Measurements from ENCODE around the gene LATS2. TPM values are rescaled to one million over a fixed set of nuclear protein-coding genes. Genes with fewer than 3 reads are reported as not detected.

Gene LATS2
- total RNA-seq, 2 experiments from 2014 or later, result 6.2 to 6.5 TPM

DNA sequence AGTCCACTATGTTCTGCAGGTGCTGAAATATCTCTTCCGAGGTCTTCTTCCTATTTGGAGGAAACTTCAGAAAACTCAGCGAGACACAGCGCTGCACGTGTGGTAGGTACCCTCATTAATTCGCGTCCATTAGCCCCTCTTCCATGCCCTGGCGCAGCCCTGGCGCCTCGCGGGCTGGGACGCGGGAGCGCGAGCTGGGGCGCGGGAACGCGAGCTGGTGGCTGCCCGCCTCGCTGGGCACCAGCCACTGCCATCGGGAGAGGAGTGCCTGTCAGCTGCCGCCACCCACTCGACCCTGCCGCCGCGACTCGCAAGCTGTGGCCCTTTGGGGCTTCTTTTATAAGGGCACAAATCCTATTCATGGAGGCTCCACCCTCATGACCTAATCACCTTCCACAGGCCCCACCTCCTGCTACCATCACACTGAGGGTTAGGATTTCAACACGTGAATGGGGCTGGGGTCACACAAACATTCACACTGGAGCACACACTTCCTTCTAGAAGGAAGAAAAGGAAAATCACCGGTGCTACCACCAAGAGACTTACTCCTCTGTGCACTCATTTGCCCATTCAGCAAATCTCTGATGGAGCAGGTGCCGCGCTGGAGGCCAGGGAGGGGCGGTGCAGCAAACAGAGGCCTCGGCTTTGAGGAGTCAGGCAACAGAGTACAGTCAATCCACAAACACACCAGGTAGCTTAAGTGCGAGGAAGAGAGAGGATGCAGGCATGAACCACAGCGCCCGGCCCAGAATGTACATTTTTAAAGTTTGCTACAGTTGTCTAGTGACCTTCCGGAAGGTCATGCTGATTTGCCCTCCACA lies 43.0 kb upstream of the LATS2 start:
- no peaks in the 10 kb centered on the region for H3K9me3 ChIP-seq (ENCODE audit: control insufficient read depth in 1 of 2, insufficient read depth in 1 of 2, low read length in 2 of 2)
- no peaks in the 10 kb centered on the region for H3K27me3 ChIP-seq (ENCODE audit: control insufficient read depth in 1 of 2, insufficient read depth in 2 of 2, low read length in 2 of 2)
- DNase-seq (no peak), ATAC-seq (ENCODE audit: poor library complexity) (no peak)
- H3K4me3 ChIP-seq (ENCODE audit: low read length), result no peak overlapping the region
- Mint-ChIP-seq H3K27ac (no peak overlapping the region), H3K27me3 (no peaks in the 10 kb centered on the region), H3K36me3 (ENCODE audit: low read depth) (no peaks in the 10 kb centered on the region), H3K4me1 (ENCODE audit: low read depth) (no peaks in the 10 kb centered on the region), H3K4me3 (no peak overlapping the region), H3K9me3 (no peaks in the 10 kb centered on the region)
- no peak overlapping the region for H3K27ac ChIP-seq (ENCODE audit: low read depth in 1 of 2, low read length in 2 of 2)
- no peaks in the 10 kb centered on the region for H3K4me1 ChIP-seq (ENCODE audit: insufficient read depth, low read length)
- ChIA-PET CTCF (no interaction called here), POLR2A (no interaction called here)
- H3K36me3 ChIP-seq (ENCODE audit: insufficient read depth, low read length), result no peaks in the 10 kb centered on the region
- intact Hi-C loops (cut with DNase I, micrococcal nuclease), result no loop called here
- TF ChIP-seq, protein P1, sequence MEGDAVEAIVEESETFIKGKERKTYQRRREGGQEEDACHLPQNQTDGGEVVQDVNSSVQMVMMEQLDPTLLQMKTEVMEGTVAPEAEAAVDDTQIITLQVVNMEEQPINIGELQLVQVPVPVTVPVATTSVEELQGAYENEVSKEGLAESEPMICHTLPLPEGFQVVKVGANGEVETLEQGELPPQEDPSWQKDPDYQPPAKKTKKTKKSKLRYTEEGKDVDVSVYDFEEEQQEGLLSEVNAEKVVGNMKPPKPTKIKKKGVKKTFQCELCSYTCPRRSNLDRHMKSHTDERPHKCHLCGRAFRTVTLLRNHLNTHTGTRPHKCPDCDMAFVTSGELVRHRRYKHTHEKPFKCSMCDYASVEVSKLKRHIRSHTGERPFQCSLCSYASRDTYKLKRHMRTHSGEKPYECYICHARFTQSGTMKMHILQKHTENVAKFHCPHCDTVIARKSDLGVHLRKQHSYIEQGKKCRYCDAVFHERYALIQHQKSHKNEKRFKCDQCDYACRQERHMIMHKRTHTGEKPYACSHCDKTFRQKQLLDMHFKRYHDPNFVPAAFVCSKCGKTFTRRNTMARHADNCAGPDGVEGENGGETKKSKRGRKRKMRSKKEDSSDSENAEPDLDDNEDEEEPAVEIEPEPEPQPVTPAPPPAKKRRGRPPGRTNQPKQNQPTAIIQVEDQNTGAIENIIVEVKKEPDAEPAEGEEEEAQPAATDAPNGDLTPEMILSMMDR (IDR thresholded peaks at IDR 0.05), result no peak

DNA sequence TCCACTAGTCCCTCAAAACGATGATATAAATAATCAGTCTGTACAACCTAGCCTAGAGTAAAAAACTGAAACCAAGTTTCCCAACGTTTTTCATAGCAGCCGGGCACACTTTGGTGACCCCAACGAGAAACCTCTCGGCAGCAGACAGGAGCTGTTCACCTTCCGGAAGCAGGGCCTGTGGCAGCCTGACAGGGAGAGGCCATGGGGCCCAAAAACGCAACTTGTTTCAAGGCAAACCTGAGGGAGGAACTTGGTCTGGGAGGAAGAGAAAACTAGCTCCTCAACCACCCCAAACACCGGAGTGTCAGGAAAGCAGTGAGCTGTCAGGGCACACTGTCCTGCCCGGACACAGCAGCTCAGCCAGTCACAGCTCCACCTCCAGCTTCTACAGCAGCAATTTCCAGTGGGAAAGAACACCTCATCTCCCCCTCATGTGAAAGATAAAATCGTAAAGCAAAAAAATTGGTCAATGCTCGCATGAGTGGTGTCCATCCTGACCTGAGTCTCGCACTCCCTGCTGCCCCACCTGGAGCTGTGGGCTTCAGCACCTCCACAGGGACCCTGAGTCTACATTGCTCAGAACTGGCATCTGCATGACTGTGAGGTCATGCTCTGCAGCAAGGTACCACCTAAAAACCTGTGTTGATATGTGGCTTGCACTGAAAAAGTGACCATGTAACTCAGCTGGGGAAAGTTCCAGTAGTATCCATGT lies 40.6 kb upstream of the LATS2 start:
- no peak overlapping the region for H3K4me3 ChIP-seq (ENCODE audit: low read length)
- H3K36me3 ChIP-seq (ENCODE audit: insufficient read depth, low read length), result no peaks in the 10 kb centered on the region
- ChIA-PET POLR2A (no interaction called here), CTCF (interaction anchor here (0.6 kb wide), 1 partner anchor 279 kb away, joined by 3 read pairs; no protein-coding TSS in a partner anchor)
- ATAC-seq (ENCODE audit: poor library complexity) (no peak), DNase-seq (no peak)
- TF ChIP-seq, protein P1 (IDR thresholded peaks at IDR 0.05), result no peak
- Mint-ChIP-seq H3K36me3 (ENCODE audit: low read depth) (no peaks in the 10 kb centered on the region), H3K27me3 (no peaks in the 10 kb centered on the region), H3K9me3 (no peaks in the 10 kb centered on the region), H3K4me3 (no peak overlapping the region), H3K4me1 (ENCODE audit: low read depth) (no peaks in the 10 kb centered on the region), H3K27ac (no peak overlapping the region)
- no peaks in the 10 kb centered on the region for H3K27me3 ChIP-seq (ENCODE audit: control insufficient read depth in 1 of 2, insufficient read depth in 2 of 2, low read length in 2 of 2)
- H3K27ac ChIP-seq (ENCODE audit: low read depth in 1 of 2, low read length in 2 of 2), result no peak overlapping the region
- no peaks in the 10 kb centered on the region for H3K9me3 ChIP-seq (ENCODE audit: control insufficient read depth in 1 of 2, insufficient read depth in 1 of 2, low read length in 2 of 2)
- intact Hi-C loops (cut with DNase I, micrococcal nuclease), result no loop called here
- no peaks in the 10 kb centered on the region for H3K4me1 ChIP-seq (ENCODE audit: insufficient read depth, low read length)

DNA sequence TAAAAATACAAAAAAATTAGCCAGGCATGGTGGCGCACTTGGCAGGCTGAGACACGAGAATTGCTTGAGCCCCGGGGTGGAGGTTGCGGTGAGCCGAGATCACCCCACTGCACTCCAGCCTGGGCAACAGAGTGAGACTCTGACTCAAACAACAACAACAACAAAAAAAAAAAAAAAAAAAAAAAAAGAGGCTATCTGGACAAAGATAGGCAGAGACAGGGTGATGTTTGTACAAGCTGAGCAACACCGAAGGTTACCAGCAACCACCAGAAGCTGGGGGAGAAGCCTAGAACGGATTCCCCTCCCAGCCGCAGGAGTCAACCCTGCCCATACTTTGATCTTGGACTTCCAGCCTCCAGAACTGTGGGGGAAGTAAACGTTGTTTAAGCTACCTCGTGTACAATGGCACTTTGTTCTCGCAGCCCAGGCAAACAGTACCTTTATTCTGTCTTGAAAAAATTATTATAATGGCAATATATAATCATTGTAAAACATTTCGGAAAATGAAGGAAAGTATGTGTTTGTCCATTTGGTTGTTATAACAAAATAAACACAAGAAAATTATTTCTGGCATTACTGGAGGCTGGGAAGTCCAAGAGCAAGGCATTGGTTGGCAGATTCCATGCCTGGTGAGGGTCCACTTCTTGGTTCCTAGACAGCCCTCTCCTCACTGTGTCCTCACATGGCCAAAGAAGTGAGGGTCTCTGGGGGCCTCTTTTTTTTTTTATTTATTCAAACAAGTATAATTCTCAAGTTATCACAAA lies 39.8 kb upstream of the LATS2 start:
- H3K4me1 ChIP-seq (ENCODE audit: insufficient read depth, low read length), result no peaks in the 10 kb centered on the region
- POLR2A ChIA-PET, result no interaction called here
- no peaks in the 10 kb centered on the region for H3K27me3 ChIP-seq (ENCODE audit: control insufficient read depth in 1 of 2, insufficient read depth in 2 of 2, low read length in 2 of 2)
- no peaks in the 10 kb centered on the region for H3K9me3 ChIP-seq (ENCODE audit: control insufficient read depth in 1 of 2, insufficient read depth in 1 of 2, low read length in 2 of 2)
- Mint-ChIP-seq H3K27ac (no peak overlapping the region), H3K9me3 (no peaks in the 10 kb centered on the region), H3K4me1 (ENCODE audit: low read depth) (no peaks in the 10 kb centered on the region), H3K36me3 (ENCODE audit: low read depth) (no peaks in the 10 kb centered on the region), H3K27me3 (no peaks in the 10 kb centered on the region), H3K4me3 (no peak overlapping the region)
- CTCF ChIA-PET, result interaction anchor here (0.6 kb wide), 1 partner anchor 280 kb away, joined by 3 read pairs; no protein-coding TSS in a partner anchor
- ATAC-seq (ENCODE audit: poor library complexity) (no peak), DNase-seq (no peak)
- intact Hi-C loops (cut with DNase I, micrococcal nuclease), result no loop called here
- no peaks in the 10 kb centered on the region for H3K36me3 ChIP-seq (ENCODE audit: insufficient read depth, low read length)
- no peak overlapping the region for H3K4me3 ChIP-seq (ENCODE audit: low read length)
- no peak overlapping the region for H3K27ac ChIP-seq (ENCODE audit: low read depth in 1 of 2, low read length in 2 of 2)
- TF ChIP-seq, protein P1 (IDR thresholded peaks at IDR 0.05), result no peak
